ENCODE data around the gene PDK1.

The PDK1 gene

GRCh38 chr2:172630181-172630580 lies 74.3 kb downstream of the PDK1 start:
- no peak for TF ChIP-seq CTCF (IDR thresholded peaks at IDR 0.05)
- H3K36me3 ChIP-seq, result peaks cover 5% of the 10 kb centered on the region
- H3K4me1 ChIP-seq (ENCODE audit: control insufficient read depth in 1 of 2, insufficient read depth in 1 of 2, low read depth in 1 of 2, low read length in 1 of 2), result no peaks in the 10 kb centered on the region
- no peak overlapping the region for H3K27ac ChIP-seq
- H3K27me3 ChIP-seq, result no peaks in the 10 kb centered on the region
- H3K4me3 ChIP-seq (ENCODE audit: low read depth in 1 of 2, low read length in 1 of 2), result no peak overlapping the region
- no peaks in the 10 kb centered on the region for H3K9me3 ChIP-seq

- H3K27ac ChIP-seq, result no peak overlapping the region
- no peak overlapping the region for H3K4me3 ChIP-seq (ENCODE audit: low read depth in 1 of 2, low read length in 1 of 2)
- H3K36me3 ChIP-seq, result peaks cover 2% of the 10 kb centered on the region
- no peak for TF ChIP-seq CTCF (IDR thresholded peaks at IDR 0.05)
- H3K27me3 ChIP-seq, result no peaks in the 10 kb centered on the region
- no peaks in the 10 kb centered on the region for H3K4me1 ChIP-seq (ENCODE audit: control insufficient read depth in 1 of 2, insufficient read depth in 1 of 2, low read depth in 1 of 2, low read length in 1 of 2)
- H3K9me3 ChIP-seq, result no peaks in the 10 kb centered on the region
Measured at GRCh38 chr2:172634477-172634876, 78.6 kb downstream of the PDK1 start.

DNA sequence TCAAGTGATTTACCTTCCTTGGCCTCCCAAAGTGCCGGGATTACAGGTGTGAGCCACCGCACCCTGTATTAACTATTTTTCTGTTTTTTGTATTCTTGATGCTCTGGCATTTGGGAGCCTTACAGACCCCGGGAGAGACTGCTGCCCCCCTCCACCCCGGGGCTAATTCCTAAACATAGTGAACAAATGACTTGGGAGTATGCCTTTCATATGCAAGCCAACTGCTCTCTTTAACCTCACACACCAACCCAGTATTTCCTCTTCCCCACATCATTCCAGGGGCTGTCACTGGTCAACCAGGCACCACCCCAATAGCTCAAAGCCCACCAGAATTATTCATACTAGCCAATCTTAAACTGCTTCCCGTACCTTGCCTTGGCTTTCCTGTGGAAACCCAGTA lies 79.7 kb downstream of the PDK1 start:
- Histone ChIP-seq H3K27me3 (no peaks in the 10 kb centered on the region), H3K27ac (no peak overlapping the region), H3K4me1 (ENCODE audit: control insufficient read depth in 1 of 2, insufficient read depth in 1 of 2, low read depth in 1 of 2, low read length in 1 of 2) (no peaks in the 10 kb centered on the region), H3K36me3 (no peaks in the 10 kb centered on the region), H3K4me3 (ENCODE audit: low read depth in 1 of 2, low read length in 1 of 2) (no peak overlapping the region), H3K9me3 (no peaks in the 10 kb centered on the region)
- TF ChIP-seq CTCF (IDR thresholded peaks at IDR 0.05), result no peak

DNA sequence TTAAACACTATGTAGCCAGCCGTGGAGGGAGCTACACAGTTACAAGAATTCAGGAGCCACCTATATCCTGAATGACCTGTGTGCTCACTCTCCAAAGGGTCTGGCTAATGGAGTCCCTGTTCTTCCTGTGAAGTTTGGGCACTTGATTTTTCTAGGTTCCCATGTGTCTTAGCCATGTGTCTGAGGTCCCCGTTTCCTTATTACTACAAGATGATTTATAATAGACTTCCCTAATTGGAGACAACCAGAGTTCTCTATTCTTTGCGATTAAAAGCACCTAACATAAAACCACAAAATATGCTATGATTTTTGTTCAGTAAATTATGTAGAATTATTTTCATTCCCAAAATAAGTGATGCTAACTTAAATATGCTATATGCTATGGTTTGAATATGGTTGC lies 83.4 kb downstream of the PDK1 start:
- Histone ChIP-seq H3K4me3 (ENCODE audit: low read depth in 1 of 2, low read length in 1 of 2) (no peak overlapping the region), H3K36me3 (no peaks in the 10 kb centered on the region), H3K27ac (no peak overlapping the region), H3K9me3 (no peaks in the 10 kb centered on the region), H3K4me1 (ENCODE audit: control insufficient read depth in 1 of 2, insufficient read depth in 1 of 2, low read depth in 1 of 2, low read length in 1 of 2) (no peaks in the 10 kb centered on the region), H3K27me3 (no peaks in the 10 kb centered on the region)
- TF ChIP-seq CTCF (IDR thresholded peaks at IDR 0.05), result no peak

DNA sequence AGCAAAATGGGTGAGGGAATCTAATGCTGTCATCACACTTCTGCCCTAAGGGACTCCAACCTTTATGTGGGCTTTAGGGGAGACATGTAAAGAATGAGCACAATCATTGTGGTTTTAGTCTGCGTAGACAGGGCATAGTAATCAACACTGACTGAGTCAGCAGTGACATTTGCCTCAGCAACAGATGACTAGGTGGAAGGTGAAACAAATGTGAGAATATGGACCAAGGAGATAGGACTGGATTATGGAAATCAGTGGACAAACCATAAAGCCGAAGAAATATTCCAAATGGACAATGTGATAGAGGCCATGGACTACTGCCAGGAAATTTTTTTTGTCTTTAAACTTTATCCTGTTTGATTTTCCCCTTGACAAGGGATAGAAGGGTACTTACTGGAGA lies 83.9 kb downstream of the PDK1 start:
- no peaks in the 10 kb centered on the region for H3K4me1 ChIP-seq (ENCODE audit: control insufficient read depth in 1 of 2, insufficient read depth in 1 of 2, low read depth in 1 of 2, low read length in 1 of 2)
- H3K9me3 ChIP-seq, result no peaks in the 10 kb centered on the region
- no peaks in the 10 kb centered on the region for H3K27me3 ChIP-seq
- TF ChIP-seq CTCF (IDR thresholded peaks at IDR 0.05), result no peak
- no peaks in the 10 kb centered on the region for H3K36me3 ChIP-seq
- no peak overlapping the region for H3K27ac ChIP-seq
- H3K4me3 ChIP-seq (ENCODE audit: low read depth in 1 of 2, low read length in 1 of 2), result no peak overlapping the region

GRCh38 chr2:172640389-172640788 lies 84.5 kb downstream of the PDK1 start:
- H3K4me1 ChIP-seq (ENCODE audit: control insufficient read depth in 1 of 2, insufficient read depth in 1 of 2, low read depth in 1 of 2, low read length in 1 of 2), result no peaks in the 10 kb centered on the region
- no peaks in the 10 kb centered on the region for H3K9me3 ChIP-seq
- TF ChIP-seq CTCF (IDR thresholded peaks at IDR 0.05), result no peak
- no peaks in the 10 kb centered on the region for H3K27me3 ChIP-seq
- no peak overlapping the region for H3K4me3 ChIP-seq (ENCODE audit: low read depth in 1 of 2, low read length in 1 of 2)
- H3K36me3 ChIP-seq, result no peaks in the 10 kb centered on the region
- no peak overlapping the region for H3K27ac ChIP-seq
